ENCODE measurements around the gene MYRIP.
"Not testable (repeated sequence)": the region's sequence is repeated elsewhere in the genome, so short reads cannot be mapped to it uniquely, and the experiment has no call there.

Gene MYRIP

DNA sequence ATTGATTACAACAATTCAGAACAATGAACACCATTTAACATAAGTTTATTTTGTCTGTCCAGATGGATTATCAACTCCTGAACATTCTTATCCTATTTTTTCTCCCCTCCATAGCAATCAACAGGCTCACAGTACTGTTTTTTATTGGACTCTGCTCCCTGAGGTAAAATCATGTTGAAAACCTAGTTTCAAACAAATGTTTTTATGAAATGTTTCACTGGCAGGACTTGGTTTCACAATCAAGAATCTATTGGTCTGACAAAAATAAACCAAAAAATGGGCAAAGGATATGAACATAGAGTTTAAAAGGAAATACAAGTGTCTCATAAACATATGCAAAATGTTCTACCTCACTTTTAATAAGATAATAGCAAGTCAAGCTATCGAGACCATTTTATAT is 2.6 kb upstream of the MYRIP start:
- no peak overlapping the region for H3K27ac ChIP-seq (ENCODE audit: low read depth, low read length)
- peaks cover 11% of the 10 kb centered on the region; the same call in 1 of the 2 replicates for H3K4me1 ChIP-seq (ENCODE audit: control insufficient read depth, insufficient read depth, low read length)
- no peak overlapping the region for H3K9ac ChIP-seq (ENCODE audit: low read length)
- H3K27me3 ChIP-seq (ENCODE audit: control insufficient read depth, insufficient read depth, low read length), result peaks cover 65% of the 10 kb centered on the region
- H3K36me3 ChIP-seq (ENCODE audit: control insufficient read depth, insufficient read depth, low read length), result no peaks in the 10 kb centered on the region
- H3K4me3 ChIP-seq (ENCODE audit: low read depth, low read length), result no peak overlapping the region
- peaks cover 4% of the 10 kb centered on the region; the same call in 1 of the 2 replicates for H3K9me3 ChIP-seq (ENCODE audit: control insufficient read depth, insufficient read depth, low read depth, low read length)

DNA sequence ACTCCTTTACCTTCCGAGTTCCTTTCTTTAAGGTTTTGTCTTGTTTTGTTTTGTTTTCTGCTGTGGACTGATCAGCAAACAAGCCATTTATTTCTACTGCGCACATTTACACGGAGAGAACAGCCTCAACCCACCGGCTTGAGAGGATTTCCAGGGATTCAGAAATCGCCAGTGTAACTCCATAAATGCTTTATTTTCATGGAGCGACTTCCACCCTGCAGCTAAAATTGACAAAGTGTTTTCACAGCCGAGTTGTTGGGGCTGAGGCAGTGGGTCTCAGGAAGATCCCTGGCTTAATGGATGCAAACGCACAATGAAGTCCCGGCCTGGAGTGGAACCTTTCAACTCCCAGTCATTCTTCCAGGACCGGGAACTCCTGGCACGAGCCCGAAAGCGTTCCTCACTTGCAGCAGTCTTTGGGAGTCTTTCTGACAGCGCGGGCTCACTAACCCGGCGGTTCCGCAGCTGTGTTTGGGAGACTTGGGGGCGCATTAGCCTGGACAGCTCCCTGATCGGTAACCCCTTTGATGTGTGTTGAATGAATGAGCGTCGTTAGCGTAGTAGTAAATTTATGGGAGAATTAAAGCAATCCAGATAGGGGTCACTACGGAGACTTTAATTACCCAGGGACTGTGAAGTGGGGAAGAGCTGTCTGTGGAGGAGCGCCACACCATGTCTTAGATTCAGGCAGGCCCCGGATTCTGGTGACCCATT is 785 bp upstream of the MYRIP start:
- peaks cover 11% of the 10 kb centered on the region; the same call in 1 of the 2 replicates for H3K4me1 ChIP-seq (ENCODE audit: control insufficient read depth, insufficient read depth, low read length)
- peaks cover 71% of the 10 kb centered on the region for H3K27me3 ChIP-seq (ENCODE audit: control insufficient read depth, insufficient read depth, low read length)
- H3K9ac ChIP-seq (ENCODE audit: low read length), result no peak overlapping the region
- H3K36me3 ChIP-seq (ENCODE audit: control insufficient read depth, insufficient read depth, low read length), result no peaks in the 10 kb centered on the region
- H3K4me3 ChIP-seq (ENCODE audit: low read depth, low read length), result peak overlapping the region; percentile 59
- H3K9me3 ChIP-seq (ENCODE audit: control insufficient read depth, insufficient read depth, low read depth, low read length), result no peaks in the 10 kb centered on the region
- no peak overlapping the region for H3K27ac ChIP-seq (ENCODE audit: low read depth, low read length)

DNA sequence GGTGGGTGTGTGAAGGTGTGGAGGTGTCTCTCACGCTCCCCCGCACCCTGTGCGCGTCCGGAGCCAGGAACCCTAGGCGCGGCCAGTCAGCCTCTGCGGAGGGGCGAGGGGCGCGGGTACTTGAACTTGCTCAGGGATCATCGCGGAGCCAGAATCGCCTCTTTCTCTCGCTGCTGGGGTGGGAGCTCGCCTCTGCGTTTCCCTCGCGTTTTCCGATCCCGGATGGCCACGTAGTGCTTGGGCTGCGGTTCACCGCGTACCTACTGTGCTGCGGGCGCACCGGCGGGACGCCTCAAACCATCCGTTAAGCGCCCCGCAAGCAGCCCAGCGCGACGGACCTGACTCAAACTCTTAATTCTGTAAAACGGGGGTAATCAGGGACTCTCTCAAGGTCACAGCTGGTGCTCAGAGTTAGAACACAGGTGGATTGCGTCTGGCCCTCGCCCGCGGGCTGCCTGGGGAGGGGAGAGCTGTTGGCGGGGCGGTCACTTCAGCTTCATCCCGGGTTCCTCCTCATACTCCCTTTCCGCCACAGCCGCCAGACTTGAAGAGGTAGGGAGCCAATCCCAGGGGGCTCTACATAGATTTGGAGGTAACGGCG is 686 bp downstream of the MYRIP start:
- Histone ChIP-seq H3K4me3 (ENCODE audit: low read depth, low read length) (peak overlapping the region; percentile 86), H3K36me3 (ENCODE audit: control insufficient read depth, insufficient read depth, low read length) (no peaks in the 10 kb centered on the region), H3K9me3 (ENCODE audit: control insufficient read depth, insufficient read depth, low read depth, low read length) (no peaks in the 10 kb centered on the region), H3K27ac (ENCODE audit: low read depth, low read length) (no peak overlapping the region), H3K4me1 (ENCODE audit: control insufficient read depth, insufficient read depth, low read length) (peaks cover 11% of the 10 kb centered on the region; the same call in 1 of the 2 replicates), H3K9ac (ENCODE audit: low read length) (peak overlapping the region; percentile 45), H3K27me3 (ENCODE audit: control insufficient read depth, insufficient read depth, low read length) (peaks cover 69% of the 10 kb centered on the region)

DNA sequence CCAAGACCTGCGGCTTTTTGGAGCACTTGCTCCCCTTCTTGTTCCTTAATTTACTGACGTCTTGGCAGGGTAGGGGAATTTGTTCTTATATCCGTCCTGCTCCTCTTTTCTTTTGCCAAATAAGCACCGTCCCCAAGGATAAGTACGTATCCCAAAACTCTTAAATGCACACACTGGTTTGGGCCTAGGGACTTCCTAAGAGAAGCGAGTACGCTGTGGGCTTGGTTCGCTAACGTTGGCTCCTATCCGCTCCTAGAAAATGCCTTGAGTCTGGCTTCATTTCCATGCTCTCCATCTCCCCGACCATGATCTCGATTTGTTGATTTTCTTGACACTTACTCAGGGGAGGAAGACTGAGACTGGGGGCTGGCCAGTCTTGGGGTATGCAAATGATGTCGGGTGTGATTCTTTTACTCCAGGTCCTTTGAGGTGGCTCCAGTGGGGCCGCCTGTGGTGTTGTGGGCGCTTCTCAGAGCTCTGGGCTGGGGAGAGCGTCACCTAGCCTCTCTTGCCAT is 1.3 kb downstream of the MYRIP start:
- Histone ChIP-seq H3K4me1 (ENCODE audit: control insufficient read depth, insufficient read depth, low read length) (peaks cover 11% of the 10 kb centered on the region; the same call in 1 of the 2 replicates), H3K4me3 (ENCODE audit: low read depth, low read length) (peak overlapping the region; percentile 86), H3K27me3 (ENCODE audit: control insufficient read depth, insufficient read depth, low read length) (peaks cover 63% of the 10 kb centered on the region), H3K9ac (ENCODE audit: low read length) (no peak overlapping the region), H3K9me3 (ENCODE audit: control insufficient read depth, insufficient read depth, low read depth, low read length) (no peaks in the 10 kb centered on the region), H3K27ac (ENCODE audit: low read depth, low read length) (no peak overlapping the region), H3K36me3 (ENCODE audit: control insufficient read depth, insufficient read depth, low read length) (no peaks in the 10 kb centered on the region)

DNA sequence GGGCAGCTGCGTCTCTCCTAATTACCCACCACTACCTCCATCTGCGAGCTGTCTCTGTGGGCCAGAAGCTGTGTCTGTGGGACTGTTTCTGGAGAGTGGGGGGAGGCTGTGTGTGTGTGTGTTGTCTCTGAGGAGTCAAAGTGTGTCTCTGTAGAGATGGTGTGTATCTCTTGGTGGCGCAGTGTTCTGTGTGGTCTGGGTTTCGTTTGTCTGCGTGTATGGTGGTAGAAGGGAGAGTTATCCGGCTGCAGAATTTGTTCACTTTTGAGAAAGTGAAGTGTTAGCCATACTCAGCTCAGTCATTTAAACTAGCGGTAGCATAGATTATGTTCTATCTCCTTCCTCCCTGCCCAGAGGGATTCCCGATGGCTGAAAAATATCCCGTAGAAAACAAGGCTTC is 2.2 kb downstream of the MYRIP start:
- peaks cover 11% of the 10 kb centered on the region; the same call in 1 of the 2 replicates for H3K4me1 ChIP-seq (ENCODE audit: control insufficient read depth, insufficient read depth, low read length)
- H3K4me3 ChIP-seq (ENCODE audit: low read depth, low read length), result no peak overlapping the region
- H3K27ac ChIP-seq (ENCODE audit: low read depth, low read length), result no peak overlapping the region
- no peaks in the 10 kb centered on the region for H3K36me3 ChIP-seq (ENCODE audit: control insufficient read depth, insufficient read depth, low read length)
- no peaks in the 10 kb centered on the region for H3K9me3 ChIP-seq (ENCODE audit: control insufficient read depth, insufficient read depth, low read depth, low read length)
- H3K9ac ChIP-seq (ENCODE audit: low read length), result no peak overlapping the region
- peaks cover 55% of the 10 kb centered on the region for H3K27me3 ChIP-seq (ENCODE audit: control insufficient read depth, insufficient read depth, low read length)

DNA sequence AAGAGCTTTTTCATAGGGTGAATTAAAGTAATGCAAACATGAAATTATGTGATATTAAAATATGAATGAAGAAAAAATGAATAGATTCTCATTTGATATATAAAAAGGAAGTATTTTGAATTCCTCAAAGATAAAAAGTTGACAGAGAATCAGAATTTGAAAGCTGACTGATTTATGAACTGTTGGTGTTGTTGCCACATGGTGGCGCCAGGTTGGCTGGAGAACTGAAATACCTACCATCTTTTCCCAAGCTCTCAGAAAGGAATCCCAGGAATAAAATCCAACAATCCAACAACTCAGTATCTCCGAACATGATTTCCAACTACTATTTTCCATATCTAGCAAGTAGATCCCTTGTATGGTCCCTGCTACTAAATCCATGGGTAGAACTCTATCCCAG is 3.1 kb downstream of the MYRIP start:
- Histone ChIP-seq H3K4me1 (ENCODE audit: control insufficient read depth, insufficient read depth, low read length) (peaks cover 11% of the 10 kb centered on the region; the same call in 1 of the 2 replicates), H3K27me3 (ENCODE audit: control insufficient read depth, insufficient read depth, low read length) (peaks cover 45% of the 10 kb centered on the region), H3K27ac (ENCODE audit: low read depth, low read length) (no peak overlapping the region), H3K4me3 (ENCODE audit: low read depth, low read length) (no peak overlapping the region), H3K36me3 (ENCODE audit: control insufficient read depth, insufficient read depth, low read length) (no peaks in the 10 kb centered on the region), H3K9ac (ENCODE audit: low read length) (no peak overlapping the region), H3K9me3 (ENCODE audit: control insufficient read depth, insufficient read depth, low read depth, low read length) (no peaks in the 10 kb centered on the region)

DNA sequence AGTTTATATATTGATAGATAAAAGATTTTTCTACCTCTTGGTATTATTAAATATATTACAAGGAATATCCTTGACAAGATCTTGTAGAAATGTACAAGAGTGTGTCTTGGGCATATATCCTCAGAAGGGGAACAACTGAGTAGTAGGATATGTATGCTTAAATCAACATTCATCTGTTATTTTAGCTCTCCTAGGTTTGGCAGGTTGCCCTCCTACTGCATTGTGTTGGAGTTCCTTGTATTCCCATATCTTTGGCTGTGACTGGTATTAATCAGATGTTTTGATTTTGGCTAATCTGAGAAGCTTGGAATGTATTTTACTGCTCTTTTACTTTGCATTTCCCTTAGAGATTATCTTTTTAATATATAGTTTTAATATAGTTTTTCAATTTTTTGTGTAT is 4.6 kb downstream of the MYRIP start:
- H3K27ac ChIP-seq (ENCODE audit: low read depth, low read length), result no peak overlapping the region
- no peak overlapping the region for H3K4me3 ChIP-seq (ENCODE audit: low read depth, low read length)

DNA sequence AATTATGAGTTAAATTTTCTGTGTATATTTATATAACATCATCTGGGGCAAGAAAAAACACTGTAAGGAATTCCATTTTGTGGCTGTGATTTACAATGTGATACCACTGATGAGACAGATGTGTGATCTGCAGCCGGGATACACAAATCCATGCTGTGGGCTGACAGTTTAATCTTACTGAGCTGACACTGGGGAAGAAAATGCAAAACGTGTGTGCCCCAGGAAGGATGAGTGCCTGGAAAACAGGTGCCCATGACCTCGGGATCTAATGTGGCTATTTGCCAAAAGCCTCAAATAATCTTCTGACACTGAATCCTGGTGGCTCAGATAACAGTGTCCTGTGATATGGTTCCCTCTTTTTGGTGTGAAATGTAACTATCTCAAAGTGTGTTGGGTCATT is 10.5 kb downstream of the MYRIP start:
- Histone ChIP-seq H3K4me1 (ENCODE audit: control insufficient read depth, insufficient read depth, low read length) (no peaks in the 10 kb centered on the region), H3K9ac (ENCODE audit: low read length) (no peak overlapping the region), H3K4me3 (ENCODE audit: low read depth, low read length) (no peak overlapping the region), H3K27me3 (ENCODE audit: control insufficient read depth, insufficient read depth, low read length) (no peaks in the 10 kb centered on the region), H3K9me3 (ENCODE audit: control insufficient read depth, insufficient read depth, low read depth, low read length) (no peaks in the 10 kb centered on the region), H3K36me3 (ENCODE audit: control insufficient read depth, insufficient read depth, low read length) (no peaks in the 10 kb centered on the region), H3K27ac (ENCODE audit: low read depth, low read length) (no peak overlapping the region)

More for the DNA sequence above, 4.6 kb downstream of the MYRIP start:
- Histone ChIP-seq H3K9ac (ENCODE audit: low read length) (no peak overlapping the region), H3K36me3 (ENCODE audit: control insufficient read depth, insufficient read depth, low read length) (no peaks in the 10 kb centered on the region), H3K4me1 (ENCODE audit: control insufficient read depth, insufficient read depth, low read length) (peaks cover 11% of the 10 kb centered on the region; the same call in 1 of the 2 replicates), H3K9me3 (ENCODE audit: control insufficient read depth, insufficient read depth, low read depth, low read length) (no peaks in the 10 kb centered on the region), H3K27me3 (ENCODE audit: control insufficient read depth, insufficient read depth, low read length) (peaks cover 30% of the 10 kb centered on the region)

DNA sequence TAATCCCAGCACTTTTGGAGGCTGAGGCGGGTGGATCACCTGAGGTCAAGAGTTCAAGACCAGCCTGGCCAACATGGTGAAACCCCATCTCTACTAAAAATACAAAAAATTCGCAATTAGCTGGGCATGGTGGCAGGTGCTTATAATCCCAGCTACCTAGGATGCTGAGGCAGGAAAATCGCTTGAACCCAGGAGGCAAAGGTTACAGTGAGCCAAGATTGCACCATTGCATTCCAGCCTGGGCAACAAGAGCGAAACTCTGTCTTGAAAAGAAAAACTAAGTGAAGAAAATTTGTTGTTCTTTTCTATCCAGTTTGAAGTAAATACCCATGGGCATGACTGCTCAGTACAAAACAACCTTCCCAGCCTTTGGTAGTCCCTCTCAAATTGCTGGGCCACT is 24.4 kb downstream of the MYRIP start:
- H3K4me3 ChIP-seq (ENCODE audit: low read depth, low read length); H3K9ac ChIP-seq (ENCODE audit: low read length); H3K9me3 ChIP-seq (ENCODE audit: control insufficient read depth, insufficient read depth, low read depth, low read length); H3K27ac ChIP-seq (ENCODE audit: low read depth, low read length); H3K4me1 ChIP-seq (ENCODE audit: control insufficient read depth, insufficient read depth, low read length); H3K36me3 ChIP-seq (ENCODE audit: control insufficient read depth, insufficient read depth, low read length); H3K27me3 ChIP-seq (ENCODE audit: control insufficient read depth, insufficient read depth, low read length): not testable (repeated sequence)

DNA sequence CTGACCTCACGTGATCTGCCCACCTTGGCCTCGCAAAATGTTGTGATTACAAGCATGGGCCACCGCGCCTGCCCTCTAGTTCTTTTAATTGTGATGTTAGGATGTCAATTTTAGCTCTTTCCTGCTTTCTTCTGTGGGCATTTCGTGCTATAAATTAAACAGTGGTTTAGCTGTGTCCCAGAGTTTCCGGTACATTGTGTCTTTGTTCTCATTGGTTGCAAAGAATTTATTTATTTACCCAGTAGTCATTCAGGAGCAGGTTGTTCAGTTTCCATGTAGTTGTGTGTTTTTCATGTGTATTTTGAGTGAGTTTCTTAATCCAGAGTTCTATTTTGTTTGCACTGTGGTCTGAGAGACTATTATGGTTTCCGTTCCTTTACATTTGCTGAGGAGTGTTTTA is 30.1 kb downstream of the MYRIP start:
- Histone ChIP-seq H3K27me3 (ENCODE audit: control insufficient read depth, insufficient read depth, low read length) (no peaks in the 10 kb centered on the region), H3K9me3 (ENCODE audit: control insufficient read depth, insufficient read depth, low read depth, low read length) (no peaks in the 10 kb centered on the region), H3K4me3 (ENCODE audit: low read depth, low read length) (no peak overlapping the region), H3K4me1 (ENCODE audit: control insufficient read depth, insufficient read depth, low read length) (no peaks in the 10 kb centered on the region), H3K27ac (ENCODE audit: low read depth, low read length) (no peak overlapping the region), H3K9ac (ENCODE audit: low read length) (no peak overlapping the region), H3K36me3 (ENCODE audit: control insufficient read depth, insufficient read depth, low read length) (no peaks in the 10 kb centered on the region)

DNA sequence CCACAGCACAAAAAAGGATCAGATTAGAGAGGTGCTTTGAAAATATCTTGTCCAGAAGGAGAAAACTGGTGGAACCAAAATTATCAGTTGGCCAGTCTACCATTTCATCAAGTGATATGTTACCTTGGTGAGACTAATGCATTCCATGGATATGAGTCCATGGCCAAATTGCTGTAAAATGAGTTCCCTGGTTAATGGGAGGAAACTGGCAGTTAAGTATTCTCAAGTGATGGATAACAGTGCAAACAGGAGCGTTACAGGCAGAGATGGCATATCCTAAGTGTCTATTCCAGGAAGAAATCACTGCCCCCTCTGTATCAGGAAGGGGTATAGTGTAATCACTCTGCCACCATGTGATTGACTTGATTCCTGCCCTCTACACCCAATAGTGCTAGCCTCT is 34.0 kb downstream of the MYRIP start:
- Histone ChIP-seq H3K27ac (ENCODE audit: low read depth, low read length) (no peak overlapping the region), H3K4me1 (ENCODE audit: control insufficient read depth, insufficient read depth, low read length) (no peaks in the 10 kb centered on the region), H3K36me3 (ENCODE audit: control insufficient read depth, insufficient read depth, low read length) (no peaks in the 10 kb centered on the region), H3K27me3 (ENCODE audit: control insufficient read depth, insufficient read depth, low read length) (no peaks in the 10 kb centered on the region), H3K9ac (ENCODE audit: low read length) (no peak overlapping the region), H3K4me3 (ENCODE audit: low read depth, low read length) (no peak overlapping the region), H3K9me3 (ENCODE audit: control insufficient read depth, insufficient read depth, low read depth, low read length) (no peaks in the 10 kb centered on the region)

Data from HUES6 (cell line).